ENCODE measurements around the gene CEBPB. TPM values are rescaled to one million over a fixed set of nuclear protein-coding genes. Genes with fewer than 3 reads are reported as not detected.

Gene CEBPB
- total RNA-seq, 1 experiment from 2014 or later: 46.7 TPM

- DNase-seq (ENCODE audit: low read depth): no peak
- in situ Hi-C loops (cut with HindIII; ENCODE audit: low pct_unique_long_range_greater_than_20kb, low sequenced_read_pairs): no loop called here
Measured at GRCh38 chr20:50233325-50234212, 42.9 kb downstream of the CEBPB start.

GRCh38 chr20:50234288-50234687 is 43.7 kb downstream of the CEBPB start:
- in situ Hi-C loops (cut with HindIII; ENCODE audit: low pct_unique_long_range_greater_than_20kb, low sequenced_read_pairs): no loop called here
- DNase-seq (ENCODE audit: low read depth): no peak

- in situ Hi-C loops (cut with HindIII; ENCODE audit: low pct_unique_long_range_greater_than_20kb, low sequenced_read_pairs): no loop called here
- no peak for DNase-seq (ENCODE audit: low read depth)
Measured at GRCh38 chr20:50237349-50237748, 46.7 kb downstream of the CEBPB start.

- in situ Hi-C loops (cut with HindIII; ENCODE audit: low pct_unique_long_range_greater_than_20kb, low sequenced_read_pairs): no loop called here
- DNase-seq (ENCODE audit: low read depth): no peak
Measured at GRCh38 chr20:50238081-50238800, 47.6 kb downstream of the CEBPB start.

- DNase-seq (ENCODE audit: low read depth): no peak
- in situ Hi-C loops (cut with HindIII; ENCODE audit: low pct_unique_long_range_greater_than_20kb, low sequenced_read_pairs): no loop called here
Measured at GRCh38 chr20:50240092-50240491, 49.5 kb downstream of the CEBPB start.

- in situ Hi-C loops (cut with HindIII; ENCODE audit: low pct_unique_long_range_greater_than_20kb, low sequenced_read_pairs): no loop called here
Measured at GRCh38 chr20:50242178-50242514, 51.5 kb downstream of the CEBPB start.

More at GRCh38 chr20:50242178-50242514, 51.5 kb downstream of the CEBPB start:
- no peak for DNase-seq (ENCODE audit: low read depth)

Other genes starting within 250 kb of the CEBPB start
- 0.10 TPM in 1 of 2 replicates, not detected in the other for gene SNAI1, start 207.8 kb upstream of the CEBPB start, total RNA-seq (2014; rRNA removed; shearing (Covaris generic); ENCODE audit: low replicate concordance)
- gene UBE2V1, start 77.7 kb upstream of the CEBPB start, total RNA-seq (2014; rRNA removed; shearing (Covaris generic); ENCODE audit: low replicate concordance): 30.0 and 38.1 TPM in 2 replicates
- gene PEDS1, start 37.1 kb upstream of the CEBPB start, total RNA-seq (2014; rRNA removed; shearing (Covaris generic); ENCODE audit: low replicate concordance): 31.7 and 34.1 TPM in 2 replicates